CD4-positive, CD25-positive, alpha-beta regulatory T cell (primary cell): ENCODE data around the gene UBXN7. TPM values are rescaled to one million over a fixed set of nuclear protein-coding genes. Genes with fewer than 3 reads are reported as not detected.
"Not testable (repeated sequence)": the region's sequence is repeated elsewhere in the genome, so short reads cannot be mapped to it uniquely, and the experiment has no call there.

Experiments used
- ATAC-seq, 2 donors: fragments of 150-1000 bp; cut with Tn5 transposase; one replicate each; pipeline ENCODE4 v1.10.0; 2021; ENCODE audit warnings: low read depth in 2 of 2, moderate number of reproducible peaks in 2 of 2, moderate library complexity in 1 of 2
- DNase-seq, 3 donors: peaks; one replicate each; pipeline versions ENCODE4 v3.0.0 to v3.0.0-alpha.2; 2012 to 2022; ENCODE audit warnings: mixed read lengths in 1 of 3
- H3K27ac ChIP-seq: one replicate; pipeline ENCODE4 v1.7.0; 2013; ENCODE audit warnings: mild to moderate bottlenecking, low read length; ENCODE audit not compliant: insufficient read depth, poor library complexity, severe bottlenecking
- H3K27me3 ChIP-seq: one replicate; pipeline ENCODE4 v1.7.0; 2013; ENCODE audit warnings: low read length; ENCODE audit not compliant: control insufficient read depth, insufficient read depth
- H3K36me3 ChIP-seq: one replicate; pipeline ENCODE4 v1.7.0; 2013; ENCODE audit warnings: mild to moderate bottlenecking, low read length, moderate library complexity; ENCODE audit not compliant: control insufficient read depth, insufficient read depth
- H3K4me1 ChIP-seq: 2 replicates; pipeline ENCODE4 v1.7.0; 2013; ENCODE audit warnings: mild to moderate bottlenecking, low read length; ENCODE audit not compliant: insufficient read depth, control insufficient read depth, poor library complexity, severe bottlenecking
- H3K4me3 ChIP-seq: one replicate; pipeline ENCODE4 v1.7.0; 2013; ENCODE audit warnings: low read depth, mild to moderate bottlenecking, low read length, moderate library complexity
- H3K9me3 ChIP-seq, 2 experiments: 1 replicate in 1 of 2; 2 replicates in 1 of 2; pipeline ENCODE4 v1.7.0; 2013; ENCODE audit warnings: low read length in 2 of 2, mild to moderate bottlenecking in 1 of 2, moderate library complexity in 1 of 2; ENCODE audit not compliant: control insufficient read depth in 2 of 2
- H3K27ac Mint-ChIP-seq, 3 donors: one replicate each; pipeline ENCODE4 v1.8.0; 2020 to 2022; ENCODE audit warnings: mild to moderate bottlenecking in 3 of 3, mixed read lengths in 3 of 3, moderate library complexity in 2 of 3
- H3K27me3 Mint-ChIP-seq: one replicate; pipeline ENCODE4 v1.8.0; 2022; ENCODE audit warnings: mild to moderate bottlenecking, mixed read lengths
- H3K36me3 Mint-ChIP-seq: one replicate; pipeline ENCODE4 v1.8.0; 2020; ENCODE audit warnings: mixed read lengths
- H3K4me1 Mint-ChIP-seq, 4 donors: one replicate each; pipeline ENCODE4 v1.8.0; 2020 to 2022; ENCODE audit warnings: mixed read lengths in 4 of 4, mild to moderate bottlenecking in 1 of 4
- H3K4me3 Mint-ChIP-seq, 4 donors: one replicate each; pipeline ENCODE4 v1.8.0; 2020 to 2022; ENCODE audit warnings: mild to moderate bottlenecking in 4 of 4, mixed read lengths in 4 of 4, moderate library complexity in 3 of 4
- H3K9me3 Mint-ChIP-seq, 7 donors: one replicate each; pipeline ENCODE4 v1.8.0; 2020 to 2022; ENCODE audit warnings: mixed read lengths in 7 of 7, mild to moderate bottlenecking in 3 of 7, moderate library complexity in 2 of 7
- polyA plus RNA-seq, 4 donors: library from polyadenylated mRNA; unstranded; fragments of 300-500 nt; fragmentation: Illumina TruSeq; gene quantifications; one replicate each; pipeline ENCODE4 v1.2.3, GENCODE V29; 2021
- total RNA-seq: library from RNA; stranded (reverse); gene quantifications from one replicate; pipeline ENCODE4 v1.2.3, GENCODE V29; 2022

UBXN7 gene
- total and polyA plus RNA-seq, 5 donors from 2014 or later, result 23.6 to 93.8 (median 33.3) TPM

GRCh38 chr3:196431181-196432136 is 768 bp downstream of the UBXN7 start:
- peaks cover 11% of the 10 kb centered on the region for H3K36me3 Mint-ChIP-seq
- H3K27ac ChIP-seq, result peak overlapping the region; percentile 84
- H3K4me1 ChIP-seq, result peaks cover 18% of the 10 kb centered on the region
- peaks cover 0 to 1% (median 0%) of the 10 kb centered on the region in 7 donors for H3K9me3 Mint-ChIP-seq
- H3K36me3 ChIP-seq, result peaks cover 3% of the 10 kb centered on the region
- ATAC-seq (peak; percentile 3 to 7), DNase-seq (peak; percentile 8 to 58 (median 39))
- no peaks in the 10 kb centered on the region for H3K27me3 ChIP-seq
- H3K9me3 ChIP-seq, result no peaks in the 10 kb centered on the region
- H3K27me3 Mint-ChIP-seq, result no peaks in the 10 kb centered on the region
- peak overlapping the region; percentile 96 for H3K4me3 ChIP-seq
- H3K27ac Mint-ChIP-seq, result peak overlapping the region; percentile 72 to 98 (median 97)
- peak overlapping the region; percentile 84 to 100 (median 88) for H3K4me3 Mint-ChIP-seq
- peaks cover 17 to 43% (median 28%) of the 10 kb centered on the region in 4 donors for H3K4me1 Mint-ChIP-seq

GRCh38 chr3:196428041-196428440 is 4.2 kb downstream of the UBXN7 start:
- DNase-seq (no peak), ATAC-seq (no peak)
- Histone ChIP-seq H3K9me3 (no peaks in the 10 kb centered on the region), H3K4me1 (peaks cover 16% of the 10 kb centered on the region), H3K36me3 (peaks cover 3% of the 10 kb centered on the region), H3K4me3 (no peak overlapping the region), H3K27ac (no peak overlapping the region), H3K27me3 (no peaks in the 10 kb centered on the region)
- H3K4me3 Mint-ChIP-seq, result peak overlapping the region in 2 of 4 donors; percentile 45 to 58
- peaks cover 16% of the 10 kb centered on the region for H3K36me3 Mint-ChIP-seq
- no peaks in the 10 kb centered on the region for H3K27me3 Mint-ChIP-seq
- peaks cover 0 to 1% (median 0%) of the 10 kb centered on the region in 7 donors for H3K9me3 Mint-ChIP-seq
- H3K4me1 Mint-ChIP-seq, result peaks cover 25 to 61% (median 44%) of the 10 kb centered on the region in 4 donors
- H3K27ac Mint-ChIP-seq, result peak overlapping the region in 1 of 3 donors; percentile 56

- ATAC-seq, DNase-seq, H3K4me1 ChIP-seq, H3K27me3 ChIP-seq, H3K4me3 ChIP-seq, H3K9me3 ChIP-seq, H3K9me3 Mint-ChIP-seq, H3K27me3 Mint-ChIP-seq, H3K36me3 ChIP-seq, H3K4me3 Mint-ChIP-seq, H3K27ac ChIP-seq: not testable (repeated sequence)
- Mint-ChIP-seq H3K36me3 (peaks cover 17% of the 10 kb centered on the region), H3K27ac (peak overlapping the region in 1 of 3 donors; percentile 48), H3K4me1 (peaks cover 20 to 73% (median 54%) of the 10 kb centered on the region in 4 donors)
These were observed 7.8 kb downstream of the UBXN7 start for GRCh38 chr3:196424421-196424820.

DNA sequence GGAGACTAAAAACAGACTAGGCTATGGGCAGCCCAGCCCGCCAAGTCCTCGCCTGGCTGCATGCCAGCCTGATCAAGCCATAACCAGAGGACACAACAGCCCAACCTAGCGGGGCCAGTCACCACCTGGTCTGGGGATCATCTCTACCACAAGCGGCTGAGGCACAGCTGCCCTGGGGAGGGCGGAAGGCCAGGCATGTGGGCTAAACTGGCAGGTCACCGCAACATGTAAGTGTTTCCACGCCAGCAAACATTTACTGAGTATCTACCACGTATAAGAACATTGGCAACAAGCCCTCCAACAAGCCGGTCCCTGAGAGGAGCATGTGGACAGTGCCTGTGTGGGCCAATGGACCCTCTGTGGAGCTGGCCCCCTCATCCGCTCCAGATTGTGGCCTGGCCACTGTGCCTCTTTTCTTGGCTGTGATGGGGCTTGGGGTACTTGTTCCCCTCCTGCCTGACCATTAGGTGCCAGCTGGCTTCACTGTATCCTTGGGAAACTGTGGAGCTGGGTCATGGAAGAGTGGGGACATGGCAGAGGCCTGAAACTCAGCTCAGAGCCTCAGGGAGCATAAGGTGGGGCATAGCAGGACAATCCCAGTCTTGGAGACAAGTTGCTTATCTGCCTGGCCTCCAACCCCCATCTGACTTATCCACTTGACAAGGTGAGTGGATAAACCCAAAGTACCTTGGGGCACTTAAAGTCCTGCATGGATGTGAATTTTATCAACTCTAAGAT is 9.0 kb downstream of the UBXN7 start:
- peaks cover 17% of the 10 kb centered on the region for H3K36me3 Mint-ChIP-seq
- no peaks in the 10 kb centered on the region for H3K4me1 ChIP-seq
- H3K4me1 Mint-ChIP-seq, result peaks cover 28 to 78% (median 61%) of the 10 kb centered on the region in 4 donors
- ATAC-seq, result no peak
- H3K27ac ChIP-seq, result no peak overlapping the region
- no peak for DNase-seq
- no peaks in the 10 kb centered on the region for H3K9me3 ChIP-seq
- peaks cover 0 to 1% (median 0%) of the 10 kb centered on the region in 7 donors for H3K9me3 Mint-ChIP-seq
- H3K36me3 ChIP-seq, result peaks cover 3% of the 10 kb centered on the region
- no peak overlapping the region for H3K27ac Mint-ChIP-seq
- H3K4me3 ChIP-seq, result no peak overlapping the region
- peak overlapping the region in 1 of 4 donors; percentile 2 for H3K4me3 Mint-ChIP-seq
- H3K27me3 ChIP-seq, result no peaks in the 10 kb centered on the region
- H3K27me3 Mint-ChIP-seq, result no peaks in the 10 kb centered on the region

DNA sequence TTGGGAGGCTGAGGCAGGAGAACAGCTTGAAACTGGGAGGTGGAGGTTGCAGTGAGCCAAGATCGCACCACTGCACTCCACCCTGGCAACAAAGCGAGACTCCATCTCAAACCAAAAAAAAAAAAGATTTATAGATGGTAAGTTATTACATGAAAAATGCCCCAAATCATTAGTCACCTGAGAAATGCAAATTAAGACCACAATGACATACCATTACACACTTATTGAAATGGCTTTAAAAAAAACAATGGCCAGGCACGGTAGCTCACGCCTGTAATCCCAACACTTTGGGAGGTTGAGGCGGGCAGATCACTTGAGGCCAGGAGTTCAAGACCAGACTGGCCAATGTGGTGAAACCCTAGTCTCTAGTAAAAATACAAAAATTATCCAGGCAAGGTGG is 10.6 kb downstream of the UBXN7 start:
- H3K27me3 ChIP-seq, H3K27me3 Mint-ChIP-seq, H3K4me3 Mint-ChIP-seq, H3K36me3 ChIP-seq, H3K36me3 Mint-ChIP-seq, H3K4me3 ChIP-seq, H3K4me1 ChIP-seq, H3K27ac ChIP-seq, H3K9me3 Mint-ChIP-seq, H3K9me3 ChIP-seq, H3K27ac Mint-ChIP-seq, ATAC-seq, DNase-seq: not testable (repeated sequence)
- peaks cover 26 to 80% (median 54%) of the 10 kb centered on the region in 4 donors for H3K4me1 Mint-ChIP-seq

- no peaks in the 10 kb centered on the region for H3K27me3 Mint-ChIP-seq
- H3K27me3 ChIP-seq, result no peaks in the 10 kb centered on the region
- H3K36me3 Mint-ChIP-seq, result peaks cover 5% of the 10 kb centered on the region
- H3K36me3 ChIP-seq, result peaks cover 2% of the 10 kb centered on the region
- H3K9me3 ChIP-seq, result no peaks in the 10 kb centered on the region
- no peak for ATAC-seq
- no peak overlapping the region for H3K27ac ChIP-seq
- no peak for DNase-seq
- no peak overlapping the region for H3K4me3 ChIP-seq
- H3K9me3 Mint-ChIP-seq, result no peaks in the 10 kb centered on the region
- no peaks in the 10 kb centered on the region for H3K4me1 ChIP-seq
- H3K4me3 Mint-ChIP-seq, result no peak overlapping the region
- H3K4me1 Mint-ChIP-seq, result peaks cover 26 to 80% (median 50%) of the 10 kb centered on the region in 4 donors
- H3K27ac Mint-ChIP-seq, result peak overlapping the region in 1 of 3 donors; percentile 86
These were observed 12.8 kb downstream of the UBXN7 start for GRCh38 chr3:196419386-196419785.

GRCh38 chr3:196418601-196419000 is 13.6 kb downstream of the UBXN7 start:
- H3K27ac ChIP-seq, result no peak overlapping the region
- peaks cover 5% of the 10 kb centered on the region for H3K36me3 Mint-ChIP-seq

More at GRCh38 chr3:196418601-196419000, 13.6 kb downstream of the UBXN7 start:
- H3K27me3 Mint-ChIP-seq, result no peaks in the 10 kb centered on the region
- Histone ChIP-seq H3K27me3 (no peaks in the 10 kb centered on the region), H3K36me3 (peaks cover 2% of the 10 kb centered on the region), H3K9me3 (no peaks in the 10 kb centered on the region), H3K4me3 (no peak overlapping the region), H3K4me1 (no peaks in the 10 kb centered on the region)
- no peak overlapping the region for H3K4me3 Mint-ChIP-seq
- no peak for DNase-seq
- peaks cover 29 to 79% (median 55%) of the 10 kb centered on the region in 4 donors for H3K4me1 Mint-ChIP-seq
- peak overlapping the region in 1 of 3 donors; percentile 42 for H3K27ac Mint-ChIP-seq
- no peaks in the 10 kb centered on the region for H3K9me3 Mint-ChIP-seq
- ATAC-seq, result no peak
